ENCODE results near the gene JAM3.

The JAM3 gene

DNA sequence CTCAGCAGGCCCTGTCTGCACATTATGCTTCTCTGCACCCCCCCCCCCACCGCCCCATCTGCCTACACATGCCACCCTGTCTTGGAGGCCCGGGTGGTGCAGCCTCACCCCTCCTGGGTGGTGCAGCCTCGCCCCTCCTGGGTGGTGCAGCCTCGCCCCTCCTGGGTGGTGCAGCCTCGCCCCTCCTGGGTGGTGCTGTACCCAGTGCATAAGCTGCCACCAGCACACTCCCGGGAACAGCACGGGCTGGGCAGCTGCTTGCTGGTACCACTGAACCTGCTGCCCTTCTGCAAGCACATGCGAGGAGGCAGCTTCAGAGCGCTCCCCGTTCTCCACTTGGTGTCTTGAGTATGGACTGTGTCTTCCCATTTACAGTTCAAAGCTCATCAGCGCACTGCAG is 85.6 kb downstream of the JAM3 start:
- ATAC-seq = no peak
- TF ChIP-seq, protein P1, sequence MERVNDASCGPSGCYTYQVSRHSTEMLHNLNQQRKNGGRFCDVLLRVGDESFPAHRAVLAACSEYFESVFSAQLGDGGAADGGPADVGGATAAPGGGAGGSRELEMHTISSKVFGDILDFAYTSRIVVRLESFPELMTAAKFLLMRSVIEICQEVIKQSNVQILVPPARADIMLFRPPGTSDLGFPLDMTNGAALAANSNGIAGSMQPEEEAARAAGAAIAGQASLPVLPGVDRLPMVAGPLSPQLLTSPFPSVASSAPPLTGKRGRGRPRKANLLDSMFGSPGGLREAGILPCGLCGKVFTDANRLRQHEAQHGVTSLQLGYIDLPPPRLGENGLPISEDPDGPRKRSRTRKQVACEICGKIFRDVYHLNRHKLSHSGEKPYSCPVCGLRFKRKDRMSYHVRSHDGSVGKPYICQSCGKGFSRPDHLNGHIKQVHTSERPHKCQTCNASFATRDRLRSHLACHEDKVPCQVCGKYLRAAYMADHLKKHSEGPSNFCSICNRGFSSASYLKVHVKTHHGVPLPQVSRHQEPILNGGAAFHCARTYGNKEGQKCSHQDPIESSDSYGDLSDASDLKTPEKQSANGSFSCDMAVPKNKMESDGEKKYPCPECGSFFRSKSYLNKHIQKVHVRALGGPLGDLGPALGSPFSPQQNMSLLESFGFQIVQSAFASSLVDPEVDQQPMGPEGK (CRISPR knock-in tag; IDR thresholded peaks at IDR 0.05; ENCODE audit: borderline replicate concordance) = no peak
- TF ChIP-seq BACH2 (CRISPR knock-in tag; IDR thresholded peaks at IDR 0.05; ENCODE audit: borderline replicate concordance) (no peak), ZNF8 (CRISPR knock-in tag; IDR thresholded peaks at IDR 0.05) (no peak), ZC3H10 (CRISPR knock-in tag; IDR thresholded peaks at IDR 0.05) (no peak), TCF4 (CRISPR knock-in tag; IDR thresholded peaks at IDR 0.05; ENCODE audit: borderline replicate concordance) (no peak)
- TF ChIP-seq, protein P2, sequence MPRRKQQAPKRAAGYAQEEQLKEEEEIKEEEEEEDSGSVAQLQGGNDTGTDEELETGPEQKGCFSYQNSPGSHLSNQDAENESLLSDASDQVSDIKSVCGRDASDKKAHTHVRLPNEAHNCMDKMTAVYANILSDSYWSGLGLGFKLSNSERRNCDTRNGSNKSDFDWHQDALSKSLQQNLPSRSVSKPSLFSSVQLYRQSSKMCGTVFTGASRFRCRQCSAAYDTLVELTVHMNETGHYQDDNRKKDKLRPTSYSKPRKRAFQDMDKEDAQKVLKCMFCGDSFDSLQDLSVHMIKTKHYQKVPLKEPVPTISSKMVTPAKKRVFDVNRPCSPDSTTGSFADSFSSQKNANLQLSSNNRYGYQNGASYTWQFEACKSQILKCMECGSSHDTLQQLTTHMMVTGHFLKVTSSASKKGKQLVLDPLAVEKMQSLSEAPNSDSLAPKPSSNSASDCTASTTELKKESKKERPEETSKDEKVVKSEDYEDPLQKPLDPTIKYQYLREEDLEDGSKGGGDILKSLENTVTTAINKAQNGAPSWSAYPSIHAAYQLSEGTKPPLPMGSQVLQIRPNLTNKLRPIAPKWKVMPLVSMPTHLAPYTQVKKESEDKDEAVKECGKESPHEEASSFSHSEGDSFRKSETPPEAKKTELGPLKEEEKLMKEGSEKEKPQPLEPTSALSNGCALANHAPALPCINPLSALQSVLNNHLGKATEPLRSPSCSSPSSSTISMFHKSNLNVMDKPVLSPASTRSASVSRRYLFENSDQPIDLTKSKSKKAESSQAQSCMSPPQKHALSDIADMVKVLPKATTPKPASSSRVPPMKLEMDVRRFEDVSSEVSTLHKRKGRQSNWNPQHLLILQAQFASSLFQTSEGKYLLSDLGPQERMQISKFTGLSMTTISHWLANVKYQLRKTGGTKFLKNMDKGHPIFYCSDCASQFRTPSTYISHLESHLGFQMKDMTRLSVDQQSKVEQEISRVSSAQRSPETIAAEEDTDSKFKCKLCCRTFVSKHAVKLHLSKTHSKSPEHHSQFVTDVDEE (CRISPR knock-in tag; IDR thresholded peaks at IDR 0.05) = no peak
- TF ChIP-seq, protein P3, sequence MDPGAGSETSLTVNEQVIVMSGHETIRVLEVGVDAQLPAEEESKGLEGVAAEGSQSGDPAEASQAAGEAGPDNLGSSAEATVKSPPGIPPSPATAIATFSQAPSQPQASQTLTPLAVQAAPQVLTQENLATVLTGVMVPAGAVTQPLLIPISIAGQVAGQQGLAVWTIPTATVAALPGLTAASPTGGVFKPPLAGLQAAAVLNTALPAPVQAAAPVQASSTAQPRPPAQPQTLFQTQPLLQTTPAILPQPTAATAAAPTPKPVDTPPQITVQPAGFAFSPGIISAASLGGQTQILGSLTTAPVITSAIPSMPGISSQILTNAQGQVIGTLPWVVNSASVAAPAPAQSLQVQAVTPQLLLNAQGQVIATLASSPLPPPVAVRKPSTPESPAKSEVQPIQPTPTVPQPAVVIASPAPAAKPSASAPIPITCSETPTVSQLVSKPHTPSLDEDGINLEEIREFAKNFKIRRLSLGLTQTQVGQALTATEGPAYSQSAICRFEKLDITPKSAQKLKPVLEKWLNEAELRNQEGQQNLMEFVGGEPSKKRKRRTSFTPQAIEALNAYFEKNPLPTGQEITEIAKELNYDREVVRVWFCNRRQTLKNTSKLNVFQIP (CRISPR knock-in tag; IDR thresholded peaks at IDR 0.05; ENCODE audit: borderline replicate concordance, low read depth) = no peak
- TF ChIP-seq, protein P4, sequence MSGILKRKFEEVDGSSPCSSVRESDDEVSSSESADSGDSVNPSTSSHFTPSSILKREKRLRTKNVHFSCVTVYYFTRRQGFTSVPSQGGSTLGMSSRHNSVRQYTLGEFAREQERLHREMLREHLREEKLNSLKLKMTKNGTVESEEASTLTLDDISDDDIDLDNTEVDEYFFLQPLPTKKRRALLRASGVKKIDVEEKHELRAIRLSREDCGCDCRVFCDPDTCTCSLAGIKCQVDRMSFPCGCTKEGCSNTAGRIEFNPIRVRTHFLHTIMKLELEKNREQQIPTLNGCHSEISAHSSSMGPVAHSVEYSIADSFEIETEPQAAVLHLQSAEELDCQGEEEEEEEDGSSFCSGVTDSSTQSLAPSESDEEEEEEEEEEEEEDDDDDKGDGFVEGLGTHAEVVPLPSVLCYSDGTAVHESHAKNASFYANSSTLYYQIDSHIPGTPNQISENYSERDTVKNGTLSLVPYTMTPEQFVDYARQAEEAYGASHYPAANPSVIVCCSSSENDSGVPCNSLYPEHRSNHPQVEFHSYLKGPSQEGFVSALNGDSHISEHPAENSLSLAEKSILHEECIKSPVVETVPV (CRISPR knock-in tag; IDR thresholded peaks at IDR 0.05) = no peak

DNA sequence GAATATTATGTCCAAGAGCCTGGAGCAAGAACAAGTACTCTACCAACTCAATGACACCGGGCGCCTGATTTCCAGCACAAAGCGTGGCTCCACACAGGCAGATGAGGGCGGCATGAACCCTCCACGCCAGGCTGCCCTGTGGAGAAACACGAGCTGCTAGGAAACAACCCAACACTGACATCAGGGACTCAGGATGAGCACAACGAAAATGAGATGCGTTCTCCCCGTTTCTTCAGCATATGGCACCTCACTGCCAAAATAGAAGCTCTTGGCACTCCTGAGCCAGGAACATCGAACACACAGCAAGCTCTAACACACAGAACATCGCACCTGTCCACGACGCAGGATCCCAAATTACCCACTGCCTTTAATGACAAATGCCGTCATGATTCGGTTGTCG is 86.6 kb downstream of the JAM3 start:
- TF ChIP-seq ISL1 (CRISPR knock-in tag; IDR thresholded peaks at IDR 0.05) = no peak
- TF ChIP-seq, protein P4 (CRISPR knock-in tag; IDR thresholded peaks at IDR 0.05) = no peak
- no peak for TF ChIP-seq TCF4 (CRISPR knock-in tag; IDR thresholded peaks at IDR 0.05; ENCODE audit: borderline replicate concordance)
- TF ChIP-seq, protein P3 (CRISPR knock-in tag; IDR thresholded peaks at IDR 0.05; ENCODE audit: borderline replicate concordance, low read depth) = no peak
- TF ChIP-seq, protein P5, sequence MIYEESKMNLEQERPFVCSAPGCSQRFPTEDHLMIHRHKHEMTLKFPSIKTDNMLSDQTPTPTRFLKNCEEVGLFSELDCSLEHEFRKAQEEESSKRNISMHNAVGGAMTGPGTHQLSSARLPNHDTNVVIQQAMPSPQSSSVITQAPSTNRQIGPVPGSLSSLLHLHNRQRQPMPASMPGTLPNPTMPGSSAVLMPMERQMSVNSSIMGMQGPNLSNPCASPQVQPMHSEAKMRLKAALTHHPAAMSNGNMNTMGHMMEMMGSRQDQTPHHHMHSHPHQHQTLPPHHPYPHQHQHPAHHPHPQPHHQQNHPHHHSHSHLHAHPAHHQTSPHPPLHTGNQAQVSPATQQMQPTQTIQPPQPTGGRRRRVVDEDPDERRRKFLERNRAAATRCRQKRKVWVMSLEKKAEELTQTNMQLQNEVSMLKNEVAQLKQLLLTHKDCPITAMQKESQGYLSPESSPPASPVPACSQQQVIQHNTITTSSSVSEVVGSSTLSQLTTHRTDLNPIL (CRISPR knock-in tag; IDR thresholded peaks at IDR 0.05; ENCODE audit: low read depth) = no peak
- no peak for TF ChIP-seq ZNF8 (CRISPR knock-in tag; IDR thresholded peaks at IDR 0.05)
- TF ChIP-seq SNAI2 (CRISPR knock-in tag; IDR thresholded peaks at IDR 0.05) = no peak
- TF ChIP-seq RARB (CRISPR knock-in tag; IDR thresholded peaks at IDR 0.05) = no peak
- TF ChIP-seq ZFP30 (CRISPR knock-in tag; IDR thresholded peaks at IDR 0.05) = no peak
- TF ChIP-seq ZC3H10 (CRISPR knock-in tag; IDR thresholded peaks at IDR 0.05) = no peak
- no peak for TF ChIP-seq TOX (CRISPR knock-in tag; IDR thresholded peaks at IDR 0.05; ENCODE audit: borderline replicate concordance)
- TF ChIP-seq ZNF70 (CRISPR knock-in tag; IDR thresholded peaks at IDR 0.05) = no peak
- TF ChIP-seq ZNF565 (CRISPR knock-in tag; conservative IDR thresholded peaks at IDR 0.05; ENCODE audit: low read depth) = no peak
- no peak for TF ChIP-seq OSR1 (CRISPR knock-in tag; IDR thresholded peaks at IDR 0.05)
- no peak for TF ChIP-seq CSDC2 (CRISPR knock-in tag; IDR thresholded peaks at IDR 0.05)
- TF ChIP-seq BACH2 (CRISPR knock-in tag; IDR thresholded peaks at IDR 0.05; ENCODE audit: borderline replicate concordance) = no peak
- TF ChIP-seq PPARA (CRISPR knock-in tag; IDR thresholded peaks at IDR 0.05; ENCODE audit: borderline replicate concordance) = no peak
- no peak for TF ChIP-seq ZFP3 (CRISPR knock-in tag; IDR thresholded peaks at IDR 0.05)
- TF ChIP-seq, protein P1 (CRISPR knock-in tag; IDR thresholded peaks at IDR 0.05; ENCODE audit: borderline replicate concordance) = no peak
- ATAC-seq = no peak
